Naive B cell (primary cell): ENCODE measurements around the gene THBS4. TPM values are rescaled to one million over a fixed set of nuclear protein-coding genes. Genes with fewer than 3 reads are reported as not detected.

Experiments
- ATAC-seq, 2 donors: fragments of 150-1000 bp; cut with Tn5 transposase; 2 replicates each; pipeline ENCODE4 v1.10.0; 2021; ENCODE audit warnings: low read depth in 2 of 2, mild to moderate bottlenecking in 2 of 2, moderate library complexity in 2 of 2
- DNase-seq: peaks from one replicate; pipeline ENCODE4 v3.0.0; 2022
- H3K27ac Mint-ChIP-seq, 6 donors: one replicate each; pipeline ENCODE4 v1.8.0; 2020 to 2022; ENCODE audit warnings: mild to moderate bottlenecking in 6 of 6, mixed read lengths in 6 of 6, moderate library complexity in 5 of 6, inconsistent platforms in 2 of 6
- H3K27me3 Mint-ChIP-seq, 3 donors: one replicate each; pipeline ENCODE4 v1.8.0; 2021 to 2022; ENCODE audit warnings: mixed read lengths in 3 of 3, mild to moderate bottlenecking in 1 of 3
- H3K36me3 Mint-ChIP-seq, 2 donors: one replicate each; pipeline ENCODE4 v1.8.0; 2020 to 2022; ENCODE audit warnings: mixed read lengths in 2 of 2, inconsistent platforms in 1 of 2, mild to moderate bottlenecking in 1 of 2
- H3K4me1 Mint-ChIP-seq, 3 donors: one replicate each; pipeline ENCODE4 v1.8.0; 2020 to 2022; ENCODE audit warnings: mixed read lengths in 3 of 3, inconsistent platforms in 1 of 3, mild to moderate bottlenecking in 1 of 3, moderate library complexity in 1 of 3
- H3K4me3 Mint-ChIP-seq, 8 donors: one replicate each; pipeline ENCODE4 v1.8.0; 2020 to 2022; ENCODE audit warnings: mild to moderate bottlenecking in 8 of 8, mixed read lengths in 8 of 8, moderate library complexity in 8 of 8, inconsistent platforms in 2 of 8
- H3K9me3 Mint-ChIP-seq, 7 donors: one replicate each; pipeline ENCODE4 v1.8.0; 2020 to 2022; ENCODE audit warnings: mixed read lengths in 7 of 7, mild to moderate bottlenecking in 5 of 7, inconsistent platforms in 2 of 7, moderate library complexity in 1 of 7
- polyA plus RNA-seq, 6 donors: library from polyadenylated mRNA; unstranded; fragments of 300-500 nt; fragmentation: Illumina TruSeq; gene quantifications; one replicate each; pipeline ENCODE4 v1.2.3, GENCODE V29; 2021; ENCODE audit warnings: low read depth in 6 of 6

The THBS4 gene
- under 1 TPM in 1 of 6 donors, not detected in 5; 0.17 TPM for polyA plus RNA-seq

DNA sequence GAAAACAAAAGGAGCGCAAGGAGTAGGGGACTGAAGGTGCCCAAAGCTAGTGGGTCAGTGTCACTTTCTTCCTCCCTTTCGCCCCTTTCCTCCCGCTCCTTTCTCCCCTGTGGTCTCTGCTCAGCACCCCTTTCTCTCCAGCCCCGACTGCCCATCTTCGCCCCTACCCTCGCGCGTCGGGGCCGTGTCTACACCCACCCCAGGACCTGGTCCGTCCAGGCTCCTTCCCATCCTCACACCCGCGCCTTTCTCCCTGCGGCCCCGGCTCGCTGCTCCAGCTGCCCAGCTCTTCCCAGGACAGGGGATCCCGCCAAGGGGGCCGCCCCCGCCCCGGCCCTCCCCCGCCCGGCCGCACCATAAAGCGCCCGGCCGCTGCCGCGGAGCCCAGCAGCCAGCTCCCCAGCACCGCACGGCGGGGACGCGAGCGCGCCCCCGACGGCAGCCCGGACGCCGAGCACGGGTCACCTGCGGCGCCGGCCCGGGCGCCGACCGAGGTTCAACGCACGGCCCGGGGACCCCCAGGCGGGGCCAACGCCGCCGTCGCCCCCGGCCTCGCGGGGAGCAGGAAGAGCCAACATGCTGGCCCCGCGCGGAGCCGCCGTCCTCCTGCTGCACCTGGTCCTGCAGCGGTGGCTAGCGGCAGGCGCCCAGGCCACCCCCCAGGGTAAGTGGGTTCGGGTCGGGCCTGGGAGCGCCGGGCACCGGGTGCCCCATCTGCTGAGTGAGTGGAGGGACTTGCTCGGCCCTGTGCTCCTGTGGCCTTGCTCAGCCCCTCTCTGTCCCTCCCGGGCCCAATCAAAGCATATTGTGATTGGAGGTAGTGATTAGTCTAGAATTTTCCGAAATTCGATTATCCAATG, at the start of gene THBS4:
Gene THBS4 (plus strand): TSS at position 387 of the 860 bp plus-strand sequence. CDS start 190 bp downstream, at position 577.
- peaks cover 0 to 2% (median 0%) of the 10 kb centered on the region in 7 donors for H3K9me3 Mint-ChIP-seq
- DNase-seq (no peak), ATAC-seq (no peak)
- peak within 1 kb of the TSS in 7 of 8 donors; percentile 52 to 89 (median 71) for H3K4me3 Mint-ChIP-seq
- H3K36me3 Mint-ChIP-seq: no peaks in the 10 kb centered on the region
- H3K27me3 Mint-ChIP-seq: peaks cover 48 to 74% (median 65%) of the 10 kb centered on the region in 3 donors
- H3K4me1 Mint-ChIP-seq: peaks cover 4 to 10% (median 7%) of the 10 kb centered on the region in 3 donors
- no peak within 1 kb of the TSS for H3K27ac Mint-ChIP-seq

DNA sequence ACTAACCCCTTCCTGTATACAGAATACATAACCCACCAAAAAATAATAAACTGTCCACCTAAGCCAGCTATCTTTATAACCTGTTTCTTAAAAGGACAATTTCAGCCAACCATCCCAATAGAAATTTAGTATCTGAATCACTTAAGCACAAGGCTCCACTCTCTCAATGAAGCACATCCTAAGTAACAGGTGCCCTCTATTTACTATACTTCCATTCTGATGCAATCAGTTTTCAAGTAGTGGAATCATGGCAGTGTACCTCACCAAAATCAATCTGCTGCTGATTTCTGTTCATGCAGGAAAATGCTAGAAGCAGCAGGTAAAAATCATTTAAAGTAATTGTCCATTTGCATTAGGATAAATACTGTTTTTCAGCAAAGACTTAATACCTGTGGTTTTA, 48.9 kb upstream of the THBS4 start:
- peaks cover 33 to 42% of the 10 kb centered on the region in 2 donors for H3K36me3 Mint-ChIP-seq
- H3K27ac Mint-ChIP-seq: no peak overlapping the region
- H3K4me3 Mint-ChIP-seq: no peak overlapping the region

DNA sequence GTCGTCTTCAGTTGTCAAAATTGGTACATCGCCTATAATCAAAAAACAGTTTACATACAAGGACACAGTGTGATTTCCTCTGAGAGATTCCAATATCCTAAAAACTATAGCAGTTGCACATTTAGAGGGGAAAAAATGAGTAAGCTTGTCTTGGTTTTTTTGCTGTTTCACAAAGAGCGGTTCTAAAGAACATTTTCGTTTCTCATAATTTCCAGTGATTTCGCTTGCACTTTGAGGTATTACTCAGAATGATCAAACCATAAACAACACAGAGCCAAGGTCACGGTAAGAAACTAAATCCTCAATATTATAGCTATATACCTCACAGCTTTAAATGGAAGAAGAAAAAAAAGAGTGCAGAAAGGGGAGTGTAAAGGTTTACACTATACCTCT, 44.9 kb upstream of the THBS4 start:
- peaks cover 0 to 8% (median 5%) of the 10 kb centered on the region in 3 donors for H3K27me3 Mint-ChIP-seq
- H3K4me3 Mint-ChIP-seq: peak overlapping the region; percentile 84 to 94 (median 90)
- ATAC-seq: no peak
- no peak for DNase-seq
- H3K4me1 Mint-ChIP-seq: peaks cover 18 to 22% (median 22%) of the 10 kb centered on the region in 3 donors
- peak overlapping the region in 5 of 6 donors; percentile 62 to 91 (median 86) for H3K27ac Mint-ChIP-seq
- H3K36me3 Mint-ChIP-seq: peaks cover 17 to 24% of the 10 kb centered on the region in 2 donors
- no peaks in the 10 kb centered on the region for H3K9me3 Mint-ChIP-seq

More for the DNA sequence above, 48.9 kb upstream of the THBS4 start:
- DNase-seq (no peak), ATAC-seq (no peak)
- Mint-ChIP-seq H3K4me1 (peaks cover 20 to 26% (median 24%) of the 10 kb centered on the region in 3 donors), H3K27me3 (no peaks in the 10 kb centered on the region), H3K9me3 (no peaks in the 10 kb centered on the region)

DNA sequence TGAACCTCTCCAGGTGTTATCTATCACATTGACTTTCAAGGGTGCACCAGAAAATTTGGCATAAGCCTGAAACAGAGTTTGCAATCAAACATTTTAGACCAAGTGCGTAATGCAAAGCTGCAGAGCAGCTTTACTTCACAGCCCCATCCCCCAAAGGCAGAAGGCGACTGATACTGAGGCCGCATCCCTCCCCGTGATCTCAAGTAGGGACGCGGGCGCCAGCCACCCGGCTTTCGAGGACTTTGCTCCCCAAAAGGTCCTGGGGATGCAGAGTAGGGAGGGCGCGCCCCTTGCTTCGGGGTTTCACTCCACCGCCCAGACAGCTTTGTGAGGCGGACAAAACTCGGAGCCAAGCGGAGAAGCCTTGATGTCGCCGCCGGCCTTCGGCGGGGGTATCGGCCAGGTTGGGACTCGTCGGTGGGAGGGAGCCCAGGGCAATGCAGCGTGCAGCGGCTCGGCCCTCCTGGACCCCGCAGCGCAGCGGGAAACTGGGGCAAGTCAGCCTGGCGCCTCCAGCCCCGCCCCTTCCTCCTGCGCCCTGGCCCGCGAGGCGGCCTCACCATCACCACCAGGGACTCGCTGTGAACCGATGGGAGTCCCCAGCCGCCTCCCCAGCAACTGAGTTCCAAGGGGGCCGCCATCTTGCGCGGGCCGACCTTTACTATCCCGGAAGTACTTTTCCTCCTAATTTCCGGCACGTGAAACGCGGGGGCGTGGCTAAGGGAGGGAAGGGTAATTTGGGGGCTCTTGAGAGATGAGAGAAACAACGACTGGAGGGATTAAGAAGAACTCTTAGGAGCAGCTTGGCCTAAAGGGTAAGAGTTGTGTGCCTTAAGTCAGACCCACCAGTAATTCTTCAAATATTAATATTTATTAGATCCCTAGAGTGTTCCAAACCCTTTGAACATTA, 44.3 kb upstream of the THBS4 start, which contains the start of gene MTX3:
Gene MTX3 (minus strand): TSS at position 665 of the 910 bp plus-strand sequence. CDS start 24 bp downstream, at position 641.
- Mint-ChIP-seq H3K9me3 (peaks cover 0 to 2% (median 0%) of the 10 kb centered on the region in 7 donors), H3K4me1 (peaks cover 18 to 23% (median 22%) of the 10 kb centered on the region in 3 donors), H3K36me3 (peaks cover 17 to 26% of the 10 kb centered on the region in 2 donors), H3K27me3 (peaks cover 0 to 13% (median 12%) of the 10 kb centered on the region in 3 donors), H3K27ac (peak within 1 kb of the TSS; percentile 8 to 95 (median 86)), H3K4me3 (peak within 1 kb of the TSS; percentile 84 to 94 (median 90))
- ATAC-seq: peak; percentile 95
- DNase-seq: peak; percentile 72

DNA sequence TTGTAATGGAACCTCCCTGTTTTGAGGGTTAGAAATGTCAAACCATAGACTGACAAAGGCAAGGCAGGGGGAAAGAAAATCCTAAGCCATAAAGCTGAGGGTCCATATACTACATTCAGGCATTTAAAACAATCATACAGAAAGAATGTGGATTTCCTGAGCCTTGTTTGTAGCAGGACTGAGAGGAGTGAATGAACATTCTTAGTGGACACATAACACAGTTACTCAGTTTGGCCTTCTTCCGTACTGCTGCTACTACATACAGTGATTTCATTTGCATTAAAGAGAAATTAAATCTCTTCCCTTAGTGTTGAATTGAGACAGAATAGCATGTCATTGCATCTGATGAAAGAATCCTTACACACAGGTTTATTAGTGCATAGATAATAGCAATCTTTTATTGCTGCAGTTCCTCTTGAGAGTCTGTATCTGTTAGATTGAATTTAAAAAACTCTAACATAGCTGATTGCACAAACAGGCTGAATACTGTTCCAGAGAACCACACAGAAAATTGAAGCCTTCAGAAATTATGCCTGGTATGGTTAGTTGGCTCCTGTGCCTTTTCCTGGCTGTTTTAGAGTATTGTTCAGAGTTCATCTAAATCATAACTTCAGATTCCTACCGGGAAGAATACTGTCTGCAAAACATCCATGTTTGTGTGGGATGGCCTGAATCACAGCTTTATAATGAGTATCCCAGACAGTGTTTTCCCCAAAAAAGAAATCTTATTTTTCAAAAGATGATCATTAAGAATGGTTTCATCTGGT, 42.1 kb upstream of the THBS4 start:
- ATAC-seq: no peak
- peaks cover 18 to 23% (median 22%) of the 10 kb centered on the region in 3 donors for H3K4me1 Mint-ChIP-seq
- peaks cover 5 to 13% of the 10 kb centered on the region in 2 donors for H3K36me3 Mint-ChIP-seq
- peaks cover 0 to 2% (median 0%) of the 10 kb centered on the region in 7 donors for H3K9me3 Mint-ChIP-seq
- no peak for DNase-seq
- no peak overlapping the region for H3K27ac Mint-ChIP-seq
- peak overlapping the region in 2 of 8 donors; percentile 29 to 56 for H3K4me3 Mint-ChIP-seq
- H3K27me3 Mint-ChIP-seq: peaks cover 0 to 23% (median 13%) of the 10 kb centered on the region in 3 donors

DNA sequence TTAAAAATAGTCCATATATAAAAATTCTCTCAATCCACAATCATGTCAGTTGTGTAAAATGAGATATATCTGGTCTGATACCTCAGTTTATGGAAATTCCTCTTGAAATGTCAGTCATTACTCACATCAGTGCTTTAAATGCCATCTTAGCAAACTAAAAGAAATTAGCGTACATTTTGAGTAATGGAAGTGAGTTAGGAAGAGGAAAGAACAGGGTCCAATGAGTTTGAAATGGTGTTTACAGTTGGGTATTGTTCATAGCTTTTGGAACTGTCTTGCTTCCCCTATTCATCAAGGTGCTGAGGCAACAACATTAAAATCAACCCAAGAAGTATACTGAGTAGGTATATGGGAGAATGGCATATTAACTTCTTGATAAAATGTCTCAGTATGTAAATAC, 35.4 kb upstream of the THBS4 start:
- DNase-seq (no peak), ATAC-seq (no peak)
- no peak overlapping the region for H3K27ac Mint-ChIP-seq
- H3K9me3 Mint-ChIP-seq: peaks cover 0 to 4% (median 0%) of the 10 kb centered on the region in 7 donors
- peaks cover 0 to 6% (median 0%) of the 10 kb centered on the region in 3 donors for H3K4me1 Mint-ChIP-seq
- H3K36me3 Mint-ChIP-seq: peaks cover 14 to 19% of the 10 kb centered on the region in 2 donors
- peaks cover 0 to 22% (median 10%) of the 10 kb centered on the region in 3 donors for H3K27me3 Mint-ChIP-seq
- H3K4me3 Mint-ChIP-seq: no peak overlapping the region

DNA sequence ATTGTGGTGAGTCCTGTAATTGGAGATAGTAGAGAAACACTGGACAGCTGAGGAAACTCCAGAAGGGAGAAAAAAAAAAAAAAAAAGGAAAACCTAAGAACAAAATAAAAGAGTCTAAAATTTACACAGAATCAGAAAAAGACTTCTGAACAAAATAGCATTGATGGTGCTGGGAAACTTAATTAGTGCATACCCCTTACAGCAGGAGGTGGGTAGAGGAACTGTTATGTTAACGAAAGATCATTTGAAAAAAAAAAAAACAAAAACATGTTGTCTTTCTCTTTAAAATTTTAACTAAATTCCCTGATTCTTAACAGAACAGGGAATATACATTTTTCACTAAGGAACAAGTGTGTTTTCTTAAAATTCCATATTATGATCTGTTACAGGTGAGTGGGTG, 32.5 kb upstream of the THBS4 start:
- H3K4me1 Mint-ChIP-seq: no peaks in the 10 kb centered on the region
- peaks cover 0 to under 1% (median 0%) of the 10 kb centered on the region in 3 donors for H3K27me3 Mint-ChIP-seq
- no peak for DNase-seq
- no peak for ATAC-seq
- peaks cover 9 to 14% of the 10 kb centered on the region in 2 donors for H3K36me3 Mint-ChIP-seq
- H3K9me3 Mint-ChIP-seq: peaks cover 0 to 7% (median 0%) of the 10 kb centered on the region in 7 donors
- H3K27ac Mint-ChIP-seq: no peak overlapping the region
- no peak overlapping the region for H3K4me3 Mint-ChIP-seq

DNA sequence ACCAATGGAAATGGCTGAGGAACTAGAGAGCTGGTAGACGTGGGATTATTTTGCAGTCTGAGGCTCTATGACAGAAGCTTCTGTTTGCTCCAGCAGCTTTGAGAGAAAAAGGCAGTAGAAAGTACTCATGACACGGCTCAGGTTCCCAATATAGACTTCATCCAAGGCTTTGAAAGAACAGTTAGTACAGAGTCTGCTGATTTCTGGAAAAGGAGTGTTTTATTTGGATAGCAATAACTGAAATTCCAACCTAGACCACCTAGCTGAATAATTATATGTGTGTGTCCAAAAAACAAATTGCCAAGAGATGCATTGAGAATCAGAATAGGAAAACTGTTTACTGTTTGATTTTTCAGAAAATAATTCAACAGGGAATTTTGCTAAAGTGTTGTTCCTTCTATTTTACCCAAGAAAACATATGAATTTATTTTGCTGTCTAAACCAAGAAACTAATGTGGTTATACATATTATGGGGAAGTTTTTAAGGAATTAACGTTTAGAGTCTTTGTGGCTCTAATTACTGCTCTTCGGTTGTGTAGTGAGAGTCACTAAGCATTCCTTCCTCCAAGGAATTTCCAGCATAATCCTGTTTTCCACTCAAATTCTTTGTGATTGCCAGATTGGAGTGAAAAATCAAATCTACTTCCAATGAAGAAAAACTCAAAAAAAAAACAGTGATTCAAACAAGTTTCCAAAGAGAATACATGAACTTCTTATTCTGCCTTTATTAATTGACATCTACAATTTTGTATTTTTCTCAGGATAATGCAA, 26.0 kb upstream of the THBS4 start:
- Mint-ChIP-seq H3K4me3 (no peak overlapping the region), H3K36me3 (peaks cover 0 to 5% of the 10 kb centered on the region in 2 donors), H3K27me3 (no peaks in the 10 kb centered on the region), H3K4me1 (no peaks in the 10 kb centered on the region), H3K9me3 (peaks cover 0 to 4% (median 0%) of the 10 kb centered on the region in 7 donors), H3K27ac (no peak overlapping the region)
- ATAC-seq (no peak), DNase-seq (no peak)

DNA sequence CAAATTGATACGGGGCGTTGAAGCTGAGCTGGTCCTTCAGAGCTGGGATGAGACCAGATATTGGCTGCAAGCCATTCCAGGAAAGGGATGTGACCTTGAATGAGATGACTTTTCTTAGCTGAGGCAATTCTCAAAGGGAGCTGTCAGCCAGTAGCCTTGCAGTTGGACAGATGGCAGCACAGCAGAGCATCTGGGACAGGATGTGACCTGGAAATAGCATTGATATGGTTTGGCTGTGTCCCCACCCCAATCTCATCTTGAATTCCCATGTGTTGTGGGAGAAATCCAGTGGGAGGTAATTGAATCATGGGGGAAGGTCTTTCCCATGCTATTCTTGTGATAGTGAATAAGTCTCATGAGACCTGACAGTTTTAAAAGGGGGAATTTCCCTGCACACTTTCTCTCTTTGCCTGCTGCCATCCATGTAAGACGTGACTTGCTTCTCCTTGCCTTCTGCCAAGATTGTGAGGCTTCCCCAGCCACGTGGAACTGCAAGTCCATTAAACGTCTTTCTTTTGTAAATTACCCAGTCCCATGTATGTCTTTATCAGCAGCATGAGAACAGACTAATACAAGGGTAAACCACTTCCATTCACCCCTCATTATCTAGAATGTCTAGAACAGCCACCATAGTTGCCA, 24.3 kb upstream of the THBS4 start:
- no peak for DNase-seq
- no peak for ATAC-seq
- peaks cover 0 to 4% (median 0%) of the 10 kb centered on the region in 7 donors for H3K9me3 Mint-ChIP-seq
- H3K27ac Mint-ChIP-seq: no peak overlapping the region
- H3K4me1 Mint-ChIP-seq: no peaks in the 10 kb centered on the region
- H3K4me3 Mint-ChIP-seq: no peak overlapping the region
- H3K27me3 Mint-ChIP-seq: no peaks in the 10 kb centered on the region
- peaks cover 0 to 5% of the 10 kb centered on the region in 2 donors for H3K36me3 Mint-ChIP-seq

DNA sequence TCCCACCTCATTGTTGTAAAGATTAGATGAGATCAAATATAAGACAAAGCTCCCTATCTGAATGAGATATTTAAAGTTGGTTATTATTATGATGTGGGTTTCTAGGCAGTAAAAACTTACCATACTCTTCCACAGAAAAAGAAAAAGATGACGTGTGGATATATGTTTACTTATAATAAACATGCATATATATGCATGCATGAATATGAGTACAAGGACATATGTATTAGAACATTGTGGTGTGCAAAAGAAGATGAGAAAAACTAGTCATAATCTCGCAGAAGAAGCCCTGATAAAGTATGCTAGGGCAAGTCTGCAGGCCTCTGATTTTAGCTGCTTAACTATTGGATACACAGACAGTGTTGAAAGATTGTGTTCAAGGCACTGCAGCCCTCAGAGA, 10.1 kb upstream of the THBS4 start:
- Mint-ChIP-seq H3K36me3 (no peaks in the 10 kb centered on the region), H3K9me3 (peaks cover 0 to 1% (median 0%) of the 10 kb centered on the region in 7 donors), H3K27me3 (peaks cover 11 to 36% (median 15%) of the 10 kb centered on the region in 3 donors), H3K4me3 (no peak overlapping the region), H3K27ac (peak overlapping the region in 1 of 6 donors; percentile 40), H3K4me1 (no peaks in the 10 kb centered on the region)
- no peak for ATAC-seq
- DNase-seq: no peak

DNA sequence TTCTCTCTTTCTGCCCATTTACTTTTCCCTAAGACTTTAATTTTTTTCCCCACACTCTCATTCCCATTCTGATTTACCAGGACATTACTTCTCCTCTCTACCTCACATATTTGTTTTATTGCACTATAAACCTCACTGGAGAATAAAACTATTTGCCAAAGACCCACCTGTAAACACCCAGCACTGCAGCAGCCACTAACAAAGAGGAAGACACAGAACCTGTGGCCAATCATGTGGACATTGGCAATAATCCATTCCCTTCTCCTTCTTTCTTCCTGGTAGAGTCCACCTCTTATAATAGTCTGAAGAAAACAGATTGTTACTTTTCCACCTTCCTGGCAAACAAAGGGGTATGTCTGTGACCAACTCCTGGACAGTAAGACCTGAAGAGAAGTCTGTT, 8.3 kb upstream of the THBS4 start:
- H3K4me1 Mint-ChIP-seq: no peaks in the 10 kb centered on the region
- H3K27ac Mint-ChIP-seq: no peak overlapping the region
- peaks cover 19 to 45% (median 23%) of the 10 kb centered on the region in 3 donors for H3K27me3 Mint-ChIP-seq
- peaks cover 0 to 1% (median 0%) of the 10 kb centered on the region in 7 donors for H3K9me3 Mint-ChIP-seq
- no peak overlapping the region for H3K4me3 Mint-ChIP-seq
- DNase-seq (no peak), ATAC-seq (no peak)
- H3K36me3 Mint-ChIP-seq: no peaks in the 10 kb centered on the region
